HG03103 (cell line): ENCODE results near the gene NANS.
A peak's percentile ranks its signal among the peaks of the same experiment; 100 is the strongest.
"Not testable (repeated sequence)": the region's sequence is repeated elsewhere in the genome, so short reads cannot be mapped to it uniquely, and the experiment has no call there.

ENCODE experiments used
- ATAC-seq: cut with Tn5 transposase; IDR thresholded peaks from one replicate; pipeline ENCODE4 v1.9.1; 2021; ENCODE audit warnings: low read depth; ENCODE audit not compliant: unreplicated experiment

Gene NANS

DNA sequence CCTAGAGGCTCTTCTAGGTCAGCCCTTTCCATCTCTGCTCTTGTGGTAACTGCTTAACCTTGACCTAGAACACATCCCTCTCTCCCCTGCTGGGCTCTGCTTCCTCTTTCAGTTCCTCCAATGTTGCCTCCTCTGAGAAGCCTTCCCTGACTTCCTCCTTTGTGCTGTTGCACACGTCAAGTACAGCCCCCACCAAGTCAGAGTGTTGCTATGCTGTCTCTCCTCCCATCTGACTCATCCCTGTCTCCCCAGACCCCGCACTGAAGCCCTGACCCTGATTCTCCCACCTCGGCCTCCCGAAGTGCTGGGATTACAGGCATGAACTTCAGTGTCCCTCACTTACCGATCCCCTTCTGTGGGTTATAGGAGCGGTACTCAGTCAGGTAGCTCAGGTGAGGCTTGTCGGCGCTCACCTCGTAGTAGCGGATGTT is 72.9 kb downstream of the NANS start:
- ATAC-seq: peak; percentile 73

DNA sequence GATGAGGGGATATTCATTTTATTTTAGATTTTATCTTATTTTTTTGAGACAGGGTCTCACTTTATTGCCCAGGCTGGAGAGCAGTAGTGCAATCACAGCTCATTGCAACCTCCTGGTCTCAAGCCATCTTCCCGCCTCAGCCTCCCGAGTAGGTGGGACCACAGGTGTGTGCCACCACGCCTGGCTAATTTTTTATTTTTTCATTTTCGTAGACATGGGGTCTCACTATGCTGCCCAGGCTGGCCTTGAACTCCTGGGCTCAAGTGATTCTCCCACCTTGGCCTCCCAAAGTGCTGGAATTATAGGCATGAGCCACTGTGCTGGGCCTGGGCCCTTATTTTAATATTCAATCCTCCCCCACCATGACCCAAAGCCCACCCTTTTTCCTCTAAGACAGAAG is 73.5 kb downstream of the NANS start:
- not testable (repeated sequence) for ATAC-seq

DNA sequence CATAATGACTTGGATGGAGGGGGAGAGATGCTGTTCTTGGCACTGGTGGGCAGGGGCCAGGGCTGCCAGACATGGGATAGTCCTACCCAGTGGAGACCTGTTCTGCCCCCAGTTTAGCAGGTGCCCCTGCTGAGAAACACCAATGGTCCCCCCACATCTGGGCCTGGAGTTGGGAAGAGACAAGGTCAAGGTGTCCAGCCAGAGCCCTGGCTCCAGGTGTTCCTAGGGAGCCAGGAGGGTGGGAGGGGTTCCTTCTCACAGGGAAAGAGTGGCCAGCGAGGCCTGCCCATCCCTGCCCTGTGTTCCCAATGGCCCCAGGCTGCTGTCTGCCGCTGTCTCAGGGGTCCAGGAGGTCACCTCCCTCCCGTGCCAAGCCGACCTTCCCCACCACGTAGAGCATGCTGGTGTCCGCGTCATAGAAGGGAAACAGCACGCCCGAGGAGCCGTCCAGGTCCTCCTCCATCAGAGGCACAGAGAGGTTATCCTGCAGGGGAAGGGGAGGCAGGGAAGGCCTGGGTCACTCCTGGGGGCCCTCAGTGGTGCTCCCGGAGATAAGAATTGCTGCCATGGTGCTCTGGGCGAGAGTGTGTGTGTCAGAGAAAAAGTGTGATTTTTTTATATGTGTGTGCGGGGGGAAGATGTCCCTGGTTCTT is 74.2 kb downstream of the NANS start:
- ATAC-seq: no peak

DNA sequence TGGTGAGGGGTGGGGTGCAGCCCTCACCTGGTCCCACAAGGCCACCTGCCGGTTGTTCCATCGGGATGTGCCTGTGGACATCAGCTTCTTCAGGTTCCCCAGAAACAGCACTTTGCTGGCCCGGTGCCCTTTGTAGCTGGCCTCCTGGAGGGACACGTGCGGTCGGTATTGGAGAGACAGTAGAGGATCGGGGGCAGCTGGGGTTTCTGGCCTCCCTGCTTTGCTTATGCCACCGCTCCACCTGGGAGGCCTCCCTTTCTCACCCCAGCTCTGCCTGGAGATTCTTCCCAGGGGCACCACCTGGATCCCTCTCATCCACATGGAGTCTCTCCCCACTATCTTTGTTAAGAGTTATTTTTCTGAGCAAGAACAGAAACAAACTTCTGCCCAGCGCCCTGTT is 75.6 kb downstream of the NANS start:
- no peak for ATAC-seq
